ENCODE data around the gene SDR9C7.

- TF ChIP-seq CTCF (IDR thresholded peaks at IDR 0.05; ENCODE audit: insufficient read depth, low read length) (no peak), REST (IDR thresholded peaks at IDR 0.05; ENCODE audit: insufficient replicate concordance, low read depth) (no peak), GABPA (IDR thresholded peaks at IDR 0.05; ENCODE audit: low read depth) (no peak)
These were observed 49.2 kb upstream of the SDR9C7 start for GRCh38 chr12:56983386-56983785.

Measured in HL-60 (cell line).